ENCODE results near the gene CTSD. TPM values are rescaled to one million over a fixed set of nuclear protein-coding genes. Genes with fewer than 3 reads are reported as not detected.
A peak's percentile ranks its signal among the peaks of the same experiment; 100 is the strongest.

Gene CTSD
- total RNA-seq, 3 donors from 2014 or later (not counting 1 experiment from before 2014, with no cell fraction given), result 388 to 446 (median 415) TPM

GRCh38 chr11:1793081-1793480 is 29.4 kb upstream of the CTSD start:
- Mint-ChIP-seq H3K27ac (peak overlapping the region; percentile 74 to 89), H3K9me3 (no peaks in the 10 kb centered on the region), H3K4me1 (peaks cover 5 to 10% of the 10 kb centered on the region in 2 donors), H3K27me3 (ENCODE audit: low read depth in 2 of 2) (peaks cover 0 to 10% of the 10 kb centered on the region in 2 donors), H3K4me3 (peak overlapping the region; percentile 86), H3K36me3 (peaks cover 10% of the 10 kb centered on the region)
- 96% methylated on average over 2 of the region's 3 CpGs for WGBS (ENCODE audit: insufficient coverage)
- H3K27ac ChIP-seq (ENCODE audit: low read length), result no peak overlapping the region
- TF ChIP-seq CTCF (IDR thresholded peaks at IDR 0.05), result no peak
- no peak for DNase-seq
- no peak overlapping the region for H3K4me3 ChIP-seq (ENCODE audit: low read length)
- peaks cover 4% of the 10 kb centered on the region for H3K9me3 ChIP-seq (ENCODE audit: control insufficient read depth, insufficient read depth, low read length)
- intact Hi-C loops (cut with micrococcal nuclease), result no loop called here
- H3K27me3 ChIP-seq (ENCODE audit: control insufficient read depth, insufficient read depth, low read length), result no peaks in the 10 kb centered on the region
- no peak for ATAC-seq
- no peaks in the 10 kb centered on the region for H3K36me3 ChIP-seq (ENCODE audit: control insufficient read depth, insufficient read depth, low read length)
- H3K4me1 ChIP-seq (ENCODE audit: control insufficient read depth, insufficient read depth, low read length), result peaks cover 9% of the 10 kb centered on the region

GRCh38 chr11:1792461-1792860 is 28.7 kb upstream of the CTSD start:
- peak in 1 of 2 donors; percentile 33 for DNase-seq
- peak overlapping the region; percentile 74 to 89 for H3K27ac Mint-ChIP-seq
- Histone ChIP-seq H3K4me3 (ENCODE audit: low read length) (no peak overlapping the region), H3K27ac (ENCODE audit: low read length) (no peak overlapping the region), H3K4me1 (ENCODE audit: control insufficient read depth, insufficient read depth, low read length) (peaks cover 9% of the 10 kb centered on the region), H3K36me3 (ENCODE audit: control insufficient read depth, insufficient read depth, low read length) (no peaks in the 10 kb centered on the region), H3K9me3 (ENCODE audit: control insufficient read depth, insufficient read depth, low read length) (peaks cover 4% of the 10 kb centered on the region), H3K27me3 (ENCODE audit: control insufficient read depth, insufficient read depth, low read length) (no peaks in the 10 kb centered on the region)
- no peak for TF ChIP-seq CTCF (IDR thresholded peaks at IDR 0.05)
- no peaks in the 10 kb centered on the region for H3K9me3 Mint-ChIP-seq
- peaks cover 0 to 10% of the 10 kb centered on the region in 2 donors for H3K27me3 Mint-ChIP-seq (ENCODE audit: low read depth in 2 of 2)
- intact Hi-C loops (cut with micrococcal nuclease), result no loop called here
- WGBS (ENCODE audit: insufficient coverage), result 47% methylated on average over 12 of the region's 12 CpGs
- ATAC-seq, result peak; percentile 54 to 76 (median 63)
- peaks cover 10% of the 10 kb centered on the region for H3K36me3 Mint-ChIP-seq
- peak overlapping the region; percentile 86 for H3K4me3 Mint-ChIP-seq
- peaks cover 5 to 10% of the 10 kb centered on the region in 2 donors for H3K4me1 Mint-ChIP-seq

- Histone ChIP-seq H3K9me3 (ENCODE audit: control insufficient read depth, insufficient read depth, low read length) (peaks cover 4% of the 10 kb centered on the region), H3K36me3 (ENCODE audit: control insufficient read depth, insufficient read depth, low read length) (no peaks in the 10 kb centered on the region), H3K4me1 (ENCODE audit: control insufficient read depth, insufficient read depth, low read length) (peaks cover 9% of the 10 kb centered on the region), H3K4me3 (ENCODE audit: low read length) (no peak overlapping the region), H3K27me3 (ENCODE audit: control insufficient read depth, insufficient read depth, low read length) (no peaks in the 10 kb centered on the region), H3K27ac (ENCODE audit: low read length) (no peak overlapping the region)
- ATAC-seq, result no peak
- 95% methylated on average over 6 of the region's 6 CpGs for WGBS (ENCODE audit: insufficient coverage)
- no peak for DNase-seq
- Mint-ChIP-seq H3K27ac (peak overlapping the region in 1 of 2 donors; percentile 89), H3K9me3 (no peaks in the 10 kb centered on the region), H3K27me3 (ENCODE audit: low read depth in 2 of 2) (peaks cover 0 to 9% of the 10 kb centered on the region in 2 donors), H3K36me3 (peaks cover 10% of the 10 kb centered on the region), H3K4me3 (no peak overlapping the region), H3K4me1 (peaks cover 5 to 10% of the 10 kb centered on the region in 2 donors)
- intact Hi-C loops (cut with micrococcal nuclease), result no loop called here
- TF ChIP-seq CTCF (IDR thresholded peaks at IDR 0.05), result no peak
These were observed 28.2 kb upstream of the CTSD start for GRCh38 chr11:1791912-1792311.

- DNase-seq (no peak), ATAC-seq (no peak)
- peaks cover 8 to 23% of the 10 kb centered on the region in 2 donors for H3K4me1 Mint-ChIP-seq
- no peak overlapping the region for H3K4me3 ChIP-seq (ENCODE audit: low read length)
- intact Hi-C loops (cut with micrococcal nuclease), result no loop called here
- no peaks in the 10 kb centered on the region for H3K9me3 ChIP-seq (ENCODE audit: control insufficient read depth, insufficient read depth, low read length)
- H3K27me3 Mint-ChIP-seq (ENCODE audit: low read depth in 2 of 2), result peaks cover 0 to 3% of the 10 kb centered on the region in 2 donors
- no peaks in the 10 kb centered on the region for H3K9me3 Mint-ChIP-seq
- H3K27me3 ChIP-seq (ENCODE audit: control insufficient read depth, insufficient read depth, low read length), result no peaks in the 10 kb centered on the region
- H3K27ac ChIP-seq (ENCODE audit: low read length), result no peak overlapping the region
- no peaks in the 10 kb centered on the region for H3K36me3 Mint-ChIP-seq
- H3K36me3 ChIP-seq (ENCODE audit: control insufficient read depth, insufficient read depth, low read length), result no peaks in the 10 kb centered on the region
- H3K27ac Mint-ChIP-seq, result no peak overlapping the region
- H3K4me1 ChIP-seq (ENCODE audit: control insufficient read depth, insufficient read depth, low read length), result peaks cover 23% of the 10 kb centered on the region
- 97% methylated on average over 4 of the region's 4 CpGs for WGBS (ENCODE audit: insufficient coverage)
- no peak for TF ChIP-seq CTCF (IDR thresholded peaks at IDR 0.05)
- H3K4me3 Mint-ChIP-seq, result no peak overlapping the region
These were observed 22.7 kb upstream of the CTSD start for GRCh38 chr11:1786466-1786865.

All from natural killer cell (primary cell).